Lower leg skin (tissue), 4 donors: ENCODE measurements around the gene PAX7. TPM values are rescaled to one million over a fixed set of nuclear protein-coding genes. Genes with fewer than 3 reads are reported as not detected.

ENCODE experiments used
- DNase-seq, 2 donors: peaks; one replicate each; pipeline ENCODE4 v3.0.0-alpha.2; 2019; ENCODE audit warnings: low spot score in 2 of 2
- H3K4me3 ChIP-seq: fragments of 200-600 bp; sonication (generic); 2 replicates; pipeline ENCODE4 v1.5.1; 2017; ENCODE audit warnings: mild to moderate bottlenecking, low read depth; ENCODE audit not compliant: poor library complexity, severe bottlenecking
- POLR2A ChIP-seq, 2 donors: fragments of 450-650 bp; IDR thresholded peaks; one replicate each; pipeline ENCODE4 v1.6.1; 2016 to 2017; ENCODE audit warnings: antibody characterized with exemption in 2 of 2, mild to moderate bottlenecking in 1 of 2, moderate library complexity in 1 of 2
- WGBS, 2 donors: methylation state at CpG; one replicate each; pipeline ENCODE4 v1.1.5; 2018; 5-methylcytosine and 5-hydroxymethylcytosine counted together
- intact Hi-C: fragments of 100-400 bp; cut with DNase I; formaldehyde crosslinking; loops from one replicate; pipeline ENCODE4 v1.15.0; 2023; ENCODE audit warnings: low total_unique reads
- total RNA-seq, 4 donors: library from RNA; depleted of rRNA; stranded (reverse); fragments of >200 nt; gene quantifications; one replicate each; pipeline ENCODE4 v1.1.0, GENCODE V29; 2016
- TF ChIP-seq, protein P1 (sequence below), 3 donors: fragments of 450-650 bp; IDR thresholded peaks; one replicate each; pipeline ENCODE4 v1.5.1; 2016; ENCODE audit warnings: antibody characterized with exemption in 3 of 3, mild to moderate bottlenecking in 3 of 3, moderate library complexity in 2 of 3

PAX7 gene
- total RNA-seq, 4 donors from 2014 or later = 0.06 to 0.11 TPM; not detected in 2

- no peak overlapping the region for H3K4me3 ChIP-seq
- DNase-seq = no peak
- intact Hi-C loops = no loop called here
- no peak for TF ChIP-seq POLR2A (IDR thresholded peaks at IDR 0.05)
- TF ChIP-seq, protein P1, sequence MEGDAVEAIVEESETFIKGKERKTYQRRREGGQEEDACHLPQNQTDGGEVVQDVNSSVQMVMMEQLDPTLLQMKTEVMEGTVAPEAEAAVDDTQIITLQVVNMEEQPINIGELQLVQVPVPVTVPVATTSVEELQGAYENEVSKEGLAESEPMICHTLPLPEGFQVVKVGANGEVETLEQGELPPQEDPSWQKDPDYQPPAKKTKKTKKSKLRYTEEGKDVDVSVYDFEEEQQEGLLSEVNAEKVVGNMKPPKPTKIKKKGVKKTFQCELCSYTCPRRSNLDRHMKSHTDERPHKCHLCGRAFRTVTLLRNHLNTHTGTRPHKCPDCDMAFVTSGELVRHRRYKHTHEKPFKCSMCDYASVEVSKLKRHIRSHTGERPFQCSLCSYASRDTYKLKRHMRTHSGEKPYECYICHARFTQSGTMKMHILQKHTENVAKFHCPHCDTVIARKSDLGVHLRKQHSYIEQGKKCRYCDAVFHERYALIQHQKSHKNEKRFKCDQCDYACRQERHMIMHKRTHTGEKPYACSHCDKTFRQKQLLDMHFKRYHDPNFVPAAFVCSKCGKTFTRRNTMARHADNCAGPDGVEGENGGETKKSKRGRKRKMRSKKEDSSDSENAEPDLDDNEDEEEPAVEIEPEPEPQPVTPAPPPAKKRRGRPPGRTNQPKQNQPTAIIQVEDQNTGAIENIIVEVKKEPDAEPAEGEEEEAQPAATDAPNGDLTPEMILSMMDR (IDR thresholded peaks at IDR 0.05) = no peak
- WGBS, 2 donors = 22 to 26% methylated on average over 30 to 39 of the region's 39 CpGs
Measured at GRCh38 chr1:18629659-18630510, 761 bp upstream of the PAX7 start.

GRCh38 chr1:18631496-18632217 is 1.0 kb downstream of the PAX7 start:
- DNase-seq = no peak
- no peak overlapping the region for H3K4me3 ChIP-seq
- TF ChIP-seq, protein P1 (IDR thresholded peaks at IDR 0.05) = no peak
- no peak for TF ChIP-seq POLR2A (IDR thresholded peaks at IDR 0.05)
- intact Hi-C loops = no loop called here
- 4 to 6% methylated on average over 45 to 53 of the region's 53 CpGs for WGBS, 2 donors

- no peak overlapping the region for H3K4me3 ChIP-seq
- 8 to 10% methylated on average over 23 of the region's 23 CpGs for WGBS, 2 donors
- intact Hi-C loops = no loop called here
- DNase-seq = no peak
- TF ChIP-seq, protein P1 (IDR thresholded peaks at IDR 0.05) = no peak
- TF ChIP-seq POLR2A (IDR thresholded peaks at IDR 0.05) = no peak
Measured at GRCh38 chr1:18632218-18632588, 1.6 kb downstream of the PAX7 start.

GRCh38 chr1:18632783-18633421 is 2.3 kb downstream of the PAX7 start:
- H3K4me3 ChIP-seq = no peak overlapping the region
- intact Hi-C loops = no loop called here
- DNase-seq = no peak
- 8 to 12% methylated on average over 48 of the region's 48 CpGs for WGBS, 2 donors
- TF ChIP-seq POLR2A (IDR thresholded peaks at IDR 0.05) = no peak
- TF ChIP-seq, protein P1 (IDR thresholded peaks at IDR 0.05) = no peak

GRCh38 chr1:18633422-18634155 is 2.9 kb downstream of the PAX7 start:
- WGBS, 2 donors = 9 to 11% methylated on average over 15 of the region's 15 CpGs
- no peak for TF ChIP-seq POLR2A (IDR thresholded peaks at IDR 0.05)
- TF ChIP-seq, protein P1 (IDR thresholded peaks at IDR 0.05) = no peak
- intact Hi-C loops = no loop called here
- DNase-seq = no peak
- H3K4me3 ChIP-seq = no peak overlapping the region
